ENCODE results near the gene NUP93. TPM values are rescaled to one million over a fixed set of nuclear protein-coding genes. Genes with fewer than 3 reads are reported as not detected.

Gene NUP93
- total and polyA plus RNA-seq, 2 donors (not counting 3 experiments of a cell fraction or from before 2014, with no cell fraction given), result 62.3 to 124 TPM

- no TSS peak for BruUV-seq (replicated peaks)
- dilution Hi-C loops (cut with MboI; ENCODE audit: extremely low pct_ligation_motif_present, low sequenced_read_pairs), result no loop called here
- FAIRE-seq (peak; percentile 8), DNase-seq (ENCODE audit: low read depth, low spot score) (no peak)
- TF ChIP-seq FOS (IDR thresholded peaks at IDR 0.05; ENCODE audit: borderline replicate concordance, insufficient read depth, low read length) (no peak), MYC (IDR thresholded peaks at IDR 0.05; ENCODE audit: low read depth, low read length) (no peak)
- no peaks in the 10 kb centered on the region for H3K9me3 ChIP-seq (replicated peaks; ENCODE audit: control insufficient read depth, insufficient read depth, low read length)
- H3K36me3 ChIP-seq (ENCODE audit: control insufficient read depth in 2 of 2, extremely low read depth in 1 of 2, insufficient read depth in 2 of 2, low read length in 2 of 2), result peaks cover 7 to 8% of the 10 kb centered on the region in 2 experiments
- ChIA-PET POLR2A (no interaction called here), CTCF (interaction anchor here (1.5 to 1.6 kb wide), 2 partner anchors 14 to 28 kb away, joined by 3 to 5 read pairs; no protein-coding TSS in a partner anchor)
- H2AFZ ChIP-seq (ENCODE audit: low read depth, low read length), result no peak overlapping the region
- no peaks in the 10 kb centered on the region for H3K4me1 ChIP-seq (ENCODE audit: control insufficient read depth, extremely low read depth, insufficient read depth, low read length)
- no peak overlapping the region for H3K4me2 ChIP-seq (ENCODE audit: insufficient read depth, low read length)
- H3K9ac ChIP-seq (replicated peaks; ENCODE audit: extremely low read depth, insufficient read depth, low read length), result no peak overlapping the region
- intact Hi-C loops (cut with micrococcal nuclease), result no loop called here
- no peaks in the 10 kb centered on the region for H3K27me3 ChIP-seq (ENCODE audit: control insufficient read depth in 2 of 2, insufficient read depth in 2 of 2, low read length in 2 of 2)
- H3K27ac ChIP-seq (ENCODE audit: insufficient read depth, low read depth, low read length), result no peak overlapping the region
- H3K79me2 ChIP-seq (ENCODE audit: control insufficient read depth, insufficient read depth, low read length), result peaks cover under 1% of the 10 kb centered on the region
- H3K4me3 ChIP-seq (replicated peaks in 1 of 3; ENCODE audit: insufficient read depth in 1 of 3, low read depth in 1 of 3, low read length in 3 of 3), result no peak overlapping the region
- H4K20me1 ChIP-seq (replicated peaks; ENCODE audit: control insufficient read depth, extremely low read depth, insufficient read depth, low read length), result no peaks in the 10 kb centered on the region
- no peaks in the 10 kb centered on the region for H3K9me1 ChIP-seq (replicated peaks; ENCODE audit: control insufficient read depth, extremely low read depth, insufficient read depth, low read length)
These were observed 34.9 kb downstream of the NUP93 start for GRCh38 chr16:56764835-56765234.

- FAIRE-seq, result no peak
- Histone ChIP-seq H3K9me1 (replicated peaks; ENCODE audit: control insufficient read depth, extremely low read depth, insufficient read depth, low read length) (no peaks in the 10 kb centered on the region), H3K27me3 (ENCODE audit: control insufficient read depth in 2 of 2, insufficient read depth in 2 of 2, low read length in 2 of 2) (no peaks in the 10 kb centered on the region), H2AFZ (ENCODE audit: low read depth, low read length) (no peak overlapping the region), H3K36me3 (ENCODE audit: control insufficient read depth in 2 of 2, extremely low read depth in 1 of 2, insufficient read depth in 2 of 2, low read length in 2 of 2) (peaks cover 0 to 2% of the 10 kb centered on the region in 2 experiments), H3K9me3 (replicated peaks; ENCODE audit: control insufficient read depth, insufficient read depth, low read length) (no peaks in the 10 kb centered on the region), H3K4me1 (ENCODE audit: control insufficient read depth, extremely low read depth, insufficient read depth, low read length) (no peaks in the 10 kb centered on the region), H3K4me2 (ENCODE audit: insufficient read depth, low read length) (no peak overlapping the region), H3K79me2 (ENCODE audit: control insufficient read depth, insufficient read depth, low read length) (peaks cover 3% of the 10 kb centered on the region), H4K20me1 (replicated peaks; ENCODE audit: control insufficient read depth, extremely low read depth, insufficient read depth, low read length) (no peaks in the 10 kb centered on the region), H3K4me3 (replicated peaks in 1 of 3; ENCODE audit: insufficient read depth in 1 of 3, low read depth in 1 of 3, low read length in 3 of 3) (no peak overlapping the region), H3K27ac (ENCODE audit: insufficient read depth, low read depth, low read length) (no peak overlapping the region), H3K9ac (replicated peaks; ENCODE audit: extremely low read depth, insufficient read depth, low read length) (no peak overlapping the region)
- CTCF ChIA-PET, result interaction anchor here (1.5 to 1.6 kb wide), 2 partner anchors 15 to 27 kb away, joined by 3 to 5 read pairs; no protein-coding TSS in a partner anchor
- dilution Hi-C loops (cut with MboI; ENCODE audit: extremely low pct_ligation_motif_present, low sequenced_read_pairs) (no loop called here), intact Hi-C loops (cut with micrococcal nuclease) (no loop called here)
- no peak for DNase-seq (ENCODE audit: low read depth, low spot score)
- BruUV-seq (replicated peaks), result no TSS peak
- POLR2A ChIA-PET, result no interaction called here
- TF ChIP-seq GATA2 (IDR thresholded peaks at IDR 0.05; ENCODE audit: insufficient read depth, insufficient read length, low read depth, low read length) (no peak), POLR2A (IDR thresholded peaks at IDR 0.05; ENCODE audit: low read depth, low read length) (no peak), POLR2AphosphoS5 (IDR thresholded peaks at IDR 0.05; ENCODE audit: insufficient read depth, low read depth, low read length) (no peak), JUN (IDR thresholded peaks at IDR 0.05; ENCODE audit: borderline replicate concordance, insufficient read depth, insufficient read length, low read depth) (no peak), CTCF (IDR thresholded peaks at IDR 0.05; ENCODE audit: extremely low read depth in 1 of 2, insufficient read depth in 1 of 2, low read depth in 1 of 2, low read length in 2 of 2) (no peak), MAX (IDR thresholded peaks at IDR 0.05; ENCODE audit: insufficient read depth, insufficient read length) (no peak), FOS (IDR thresholded peaks at IDR 0.05; ENCODE audit: borderline replicate concordance, insufficient read depth, low read length) (no peak), EZH2 (IDR thresholded peaks at IDR 0.05; ENCODE audit: borderline replicate concordance, low read depth, low read length, severe bottlenecking) (no peak), MYC (IDR thresholded peaks at IDR 0.05; ENCODE audit: low read depth, low read length) (no peak)
These were observed 36.0 kb downstream of the NUP93 start for GRCh38 chr16:56765949-56766348.
